Dendritic cell treated with granulocyte-macrophage colony-stimulating factor and Interleukin-4, amounts not matched to agents 40 ng/mL and 50 ng/mL, for 4 days (primary cell): ENCODE measurements around the gene AARSD1.
"Not testable (repeated sequence)": the region's sequence is repeated elsewhere in the genome, so short reads cannot be mapped to it uniquely, and the experiment has no call there.

Source experiments
- H3K27ac Mint-ChIP-seq: one replicate; pipeline ENCODE4 v1.8.0; 2022; ENCODE audit warnings: mild to moderate bottlenecking, mixed read lengths
- H3K27me3 Mint-ChIP-seq: one replicate; pipeline ENCODE4 v1.8.0; 2022; ENCODE audit warnings: mild to moderate bottlenecking, mixed read lengths
- H3K36me3 Mint-ChIP-seq: one replicate; pipeline ENCODE4 v1.8.0; 2022; ENCODE audit warnings: low read depth, mixed read lengths
- H3K4me1 Mint-ChIP-seq: one replicate; pipeline ENCODE4 v1.8.0; 2022; ENCODE audit warnings: low read depth, mixed read lengths
- H3K4me3 Mint-ChIP-seq: one replicate; pipeline ENCODE4 v1.8.0; 2022; ENCODE audit warnings: mild to moderate bottlenecking, moderate library complexity, mixed read lengths
- H3K9me3 Mint-ChIP-seq: one replicate; pipeline ENCODE4 v1.8.0; 2022; ENCODE audit warnings: mixed read lengths
- intact Hi-C: fragments of 100-400 bp; cut with micrococcal nuclease; formaldehyde crosslinking; loops from one replicate; pipeline ENCODE4 v1.15.0; 2022

AARSD1 gene

GRCh38 chr17:42964161-42964932 is at the start of gene AARSD1:
Gene AARSD1, minus strand, starts transcription at chr17:42964454. Its CDS starts 14 bp downstream, at chr17:42964440.
- Mint-ChIP-seq H3K4me3 (peak within 1 kb of the TSS; percentile 92), H3K27ac (peak within 1 kb of the TSS; percentile 88), H3K9me3 (no peaks in the 10 kb centered on the region), H3K27me3 (no peaks in the 10 kb centered on the region), H3K36me3 (peaks cover 38% of the 10 kb centered on the region), H3K4me1 (peaks cover 26% of the 10 kb centered on the region)
- intact Hi-C loops = loop anchor here (2.0 kb wide), 1 partner anchor 16 kb away; the partner anchor contains the start of genes PTGES3L and RUNDC1

GRCh38 chr17:43013296-43013695 is 49.0 kb upstream of the AARSD1 start:
- no peaks in the 10 kb centered on the region for H3K27me3 Mint-ChIP-seq

GRCh38 chr17:43011728-43012472 is 47.6 kb upstream of the AARSD1 start:
- H3K27ac Mint-ChIP-seq = peak overlapping the region; percentile 50
- H3K4me3 Mint-ChIP-seq = no peak overlapping the region
- intact Hi-C loops = no loop called here
- no peaks in the 10 kb centered on the region for H3K9me3 Mint-ChIP-seq
- peaks cover 65% of the 10 kb centered on the region for H3K36me3 Mint-ChIP-seq
- peaks cover 60% of the 10 kb centered on the region for H3K4me1 Mint-ChIP-seq
- no peaks in the 10 kb centered on the region for H3K27me3 Mint-ChIP-seq

More at GRCh38 chr17:43013296-43013695, 49.0 kb upstream of the AARSD1 start:
- Mint-ChIP-seq H3K27ac (no peak overlapping the region), H3K36me3 (peaks cover 78% of the 10 kb centered on the region), H3K9me3 (no peaks in the 10 kb centered on the region), H3K4me1 (peaks cover 66% of the 10 kb centered on the region), H3K4me3 (no peak overlapping the region)
- intact Hi-C loops = no loop called here

GRCh38 chr17:43010667-43011308 is 46.5 kb upstream of the AARSD1 start:
- Mint-ChIP-seq H3K36me3 (peaks cover 60% of the 10 kb centered on the region), H3K4me1 (peaks cover 51% of the 10 kb centered on the region), H3K9me3 (no peaks in the 10 kb centered on the region), H3K27me3 (no peaks in the 10 kb centered on the region), H3K4me3 (no peak overlapping the region), H3K27ac (no peak overlapping the region)
- intact Hi-C loops = no loop called here

- H3K4me1 Mint-ChIP-seq = peaks cover 24% of the 10 kb centered on the region
- H3K27ac Mint-ChIP-seq = peak within 1 kb of the TSS; percentile 97
- intact Hi-C loops = no loop called here
- peaks cover 53% of the 10 kb centered on the region for H3K36me3 Mint-ChIP-seq
- H3K27me3 Mint-ChIP-seq = no peaks in the 10 kb centered on the region
- no peaks in the 10 kb centered on the region for H3K9me3 Mint-ChIP-seq
- peak within 1 kb of the TSS; percentile 99 for H3K4me3 Mint-ChIP-seq
Observed at GRCh38 chr17:43006639-43007551, 42.6 kb upstream of the AARSD1 start, which contains the start of gene IFI35. Gene IFI35, plus strand, starts transcription at chr17:43006784. Its CDS starts 164 bp downstream, at chr17:43006948.

GRCh38 chr17:43003542-43004172 is 39.4 kb upstream of the AARSD1 start:
- Mint-ChIP-seq H3K36me3 (peaks cover 72% of the 10 kb centered on the region), H3K9me3 (no peaks in the 10 kb centered on the region), H3K4me1 (peaks cover 36% of the 10 kb centered on the region), H3K27ac (no peak overlapping the region), H3K4me3 (no peak overlapping the region), H3K27me3 (no peaks in the 10 kb centered on the region)
- intact Hi-C loops = no loop called here

GRCh38 chr17:43000894-43001293 is 36.6 kb upstream of the AARSD1 start:
- H3K36me3 Mint-ChIP-seq = peaks cover 70% of the 10 kb centered on the region
- H3K27me3 Mint-ChIP-seq, H3K4me3 Mint-ChIP-seq, intact Hi-C loops, H3K9me3 Mint-ChIP-seq: not testable (repeated sequence)
- H3K4me1 Mint-ChIP-seq = peaks cover 43% of the 10 kb centered on the region
- H3K27ac Mint-ChIP-seq = peak overlapping the region; percentile 68

GRCh38 chr17:42999003-42999525 is 34.8 kb upstream of the AARSD1 start:
- intact Hi-C loops = loop anchor here (10.0 kb wide), 1 partner anchor 154 kb away; the partner anchor contains the start of gene AOC2

GRCh38 chr17:42997984-42998938 is 34.0 kb upstream of the AARSD1 start, which contains the start of gene RPL27:
Gene RPL27, plus strand, starts transcription at chr17:42998419. Its CDS starts 332 bp downstream, at chr17:42998751.
- H3K27ac Mint-ChIP-seq = peak within 1 kb of the TSS; percentile 95
- no peaks in the 10 kb centered on the region for H3K9me3 Mint-ChIP-seq
- intact Hi-C loops = loop anchor here (10.0 kb wide), 1 partner anchor 153 kb away; the partner anchor contains the start of gene AOC2
- H3K4me3 Mint-ChIP-seq = peak within 1 kb of the TSS; percentile 95
- no peaks in the 10 kb centered on the region for H3K27me3 Mint-ChIP-seq
- H3K36me3 Mint-ChIP-seq = peaks cover 74% of the 10 kb centered on the region
- H3K4me1 Mint-ChIP-seq = peaks cover 41% of the 10 kb centered on the region

More at GRCh38 chr17:42999003-42999525, 34.8 kb upstream of the AARSD1 start:
- H3K4me1 Mint-ChIP-seq = peaks cover 43% of the 10 kb centered on the region
- peaks cover 74% of the 10 kb centered on the region for H3K36me3 Mint-ChIP-seq
- H3K27ac Mint-ChIP-seq = peak overlapping the region; percentile 95
- peak overlapping the region; percentile 95 for H3K4me3 Mint-ChIP-seq
- no peaks in the 10 kb centered on the region for H3K9me3 Mint-ChIP-seq
- no peaks in the 10 kb centered on the region for H3K27me3 Mint-ChIP-seq

GRCh38 chr17:42997390-42997983 is 33.2 kb upstream of the AARSD1 start:
- no peaks in the 10 kb centered on the region for H3K9me3 Mint-ChIP-seq
- intact Hi-C loops = loop anchor here (10.0 kb wide), 1 partner anchor 153 kb away; the partner anchor contains the start of gene AOC2

GRCh38 chr17:42993913-42994312 is 29.7 kb upstream of the AARSD1 start:
- not testable (repeated sequence) for H3K4me3 Mint-ChIP-seq, H3K27me3 Mint-ChIP-seq, H3K4me1 Mint-ChIP-seq, H3K27ac Mint-ChIP-seq, H3K9me3 Mint-ChIP-seq
- peaks cover 74% of the 10 kb centered on the region for H3K36me3 Mint-ChIP-seq
- intact Hi-C loops = loop anchor here (10.0 kb wide), 1 partner anchor 149 kb away; the partner anchor contains the start of gene AOC2

More at GRCh38 chr17:42997390-42997983, 33.2 kb upstream of the AARSD1 start:
- Mint-ChIP-seq H3K4me3 (peak overlapping the region; percentile 95), H3K36me3 (peaks cover 74% of the 10 kb centered on the region), H3K4me1 (peaks cover 38% of the 10 kb centered on the region), H3K27me3 (no peaks in the 10 kb centered on the region), H3K27ac (peak overlapping the region; percentile 95)
